HG02798 (cell line): ENCODE results near the gene RELL1.
A peak's percentile ranks its signal among the peaks of the same experiment; 100 is the strongest.

Experiments
- ATAC-seq: cut with Tn5 transposase; IDR thresholded peaks from one replicate; pipeline ENCODE4 v1.9.1; 2021; ENCODE audit warnings: mild to moderate bottlenecking; ENCODE audit not compliant: unreplicated experiment, poor library complexity

The RELL1 gene

GRCh38 chr4:37604461-37604860 lies 81.7 kb downstream of the RELL1 start:
- no peak for ATAC-seq

DNA sequence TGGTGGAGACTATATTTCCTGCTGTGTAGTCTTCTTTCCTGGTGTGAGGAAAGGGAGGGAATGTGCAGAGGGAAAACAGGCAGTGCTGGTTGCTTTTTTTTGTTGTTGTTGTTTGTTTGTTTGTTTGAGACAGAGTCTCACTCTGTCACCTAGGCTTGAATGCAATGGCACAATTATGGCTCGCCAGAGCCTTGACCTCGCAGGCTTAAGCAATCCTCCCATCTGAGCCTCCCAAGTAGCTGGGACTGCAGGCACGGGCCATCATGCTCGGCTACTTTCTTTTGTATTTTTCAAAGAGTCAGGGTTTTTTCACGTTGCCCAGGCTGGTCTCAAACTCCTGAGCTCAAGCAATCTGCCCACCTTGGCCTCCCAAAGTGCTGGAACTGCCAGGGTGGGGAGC lies 82.5 kb downstream of the RELL1 start:
- no peak for ATAC-seq

DNA sequence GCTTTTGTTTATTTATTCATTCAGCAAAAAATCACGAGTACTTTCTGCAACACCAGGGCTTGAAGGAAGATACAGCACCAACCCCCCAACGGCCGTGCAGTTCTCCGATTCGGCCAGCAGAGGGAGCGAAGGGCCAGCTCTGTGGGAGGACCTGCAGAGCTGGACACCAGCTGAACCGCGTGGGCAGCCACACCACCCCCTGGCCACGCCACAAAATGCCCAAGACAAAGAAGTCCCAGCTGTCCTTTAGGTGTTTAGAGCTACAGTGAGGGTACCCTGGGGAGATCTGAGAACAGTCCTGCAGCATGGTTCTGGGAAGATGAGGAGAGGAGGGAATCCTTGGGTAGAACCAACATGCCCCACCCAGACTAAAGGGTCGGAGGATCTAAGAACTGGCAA lies 83.1 kb downstream of the RELL1 start:
- peak; percentile 85 for ATAC-seq

GRCh38 chr4:37602454-37603069 lies 83.6 kb downstream of the RELL1 start:
- ATAC-seq, result no peak

GRCh38 chr4:37601531-37601930 lies 84.6 kb downstream of the RELL1 start:
- no peak for ATAC-seq

- no peak for ATAC-seq
Measured at GRCh38 chr4:37599092-37599790, 86.9 kb downstream of the RELL1 start.

GRCh38 chr4:37597034-37597433 lies 89.1 kb downstream of the RELL1 start:
- ATAC-seq, result no peak

DNA sequence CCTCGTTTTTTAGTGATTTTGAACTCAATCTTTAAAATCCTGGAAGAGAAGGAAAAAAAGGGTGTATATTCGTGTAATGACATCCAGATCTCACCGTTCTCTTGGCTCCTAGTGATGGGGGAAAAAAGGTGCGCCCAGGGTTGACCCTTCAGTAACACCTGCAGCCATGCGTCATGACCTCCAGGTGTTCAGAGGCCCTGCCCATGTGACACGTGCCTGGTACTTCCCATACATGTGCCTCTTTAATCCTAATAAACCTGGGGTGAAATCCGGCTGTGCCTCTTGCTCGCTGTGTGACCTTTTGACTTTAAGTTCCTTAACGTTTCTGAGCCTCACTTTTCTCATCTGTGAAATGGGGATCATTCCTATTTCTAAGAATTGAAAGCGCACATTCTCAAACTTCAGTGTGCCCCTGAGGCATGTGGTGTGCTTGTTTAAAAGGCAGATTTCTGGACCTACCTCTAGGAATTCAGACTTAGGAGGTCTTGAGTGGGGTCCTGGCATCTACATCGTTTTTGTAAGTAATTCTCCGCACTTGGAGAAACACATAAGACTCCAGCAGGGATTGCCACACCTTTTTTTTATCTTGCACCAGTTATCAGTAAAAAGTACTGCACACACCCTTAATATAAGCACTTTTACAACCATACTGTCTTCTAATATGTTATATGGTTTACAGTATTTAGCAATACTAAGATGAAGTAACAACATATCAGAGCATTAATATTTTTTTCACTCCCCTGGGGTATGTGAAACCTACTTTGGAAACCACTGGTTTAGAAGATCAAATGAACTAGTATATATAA lies 90.1 kb downstream of the RELL1 start:
- no peak for ATAC-seq

GRCh38 chr4:37594099-37594498 lies 92.1 kb downstream of the RELL1 start:
- ATAC-seq, result no peak

DNA sequence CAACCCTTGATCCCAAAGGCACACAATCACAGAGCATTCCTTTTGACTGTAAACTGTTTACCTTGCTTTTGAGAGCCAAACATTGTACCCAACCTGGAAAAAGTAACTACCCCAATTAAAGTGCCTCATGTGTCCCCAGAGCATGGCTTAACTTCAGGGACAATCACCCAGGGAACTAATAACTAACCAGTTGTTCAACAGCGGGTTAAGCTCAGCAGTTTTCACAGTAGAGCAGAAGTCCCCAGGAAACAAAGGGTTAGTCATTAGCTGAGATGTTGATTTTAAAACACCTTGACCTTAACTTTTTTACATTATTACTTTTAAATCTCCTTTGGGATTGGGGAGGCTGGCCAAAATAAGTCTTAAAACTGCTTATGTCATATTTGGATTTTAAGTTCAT lies 94.8 kb downstream of the RELL1 start:
- no peak for ATAC-seq

DNA sequence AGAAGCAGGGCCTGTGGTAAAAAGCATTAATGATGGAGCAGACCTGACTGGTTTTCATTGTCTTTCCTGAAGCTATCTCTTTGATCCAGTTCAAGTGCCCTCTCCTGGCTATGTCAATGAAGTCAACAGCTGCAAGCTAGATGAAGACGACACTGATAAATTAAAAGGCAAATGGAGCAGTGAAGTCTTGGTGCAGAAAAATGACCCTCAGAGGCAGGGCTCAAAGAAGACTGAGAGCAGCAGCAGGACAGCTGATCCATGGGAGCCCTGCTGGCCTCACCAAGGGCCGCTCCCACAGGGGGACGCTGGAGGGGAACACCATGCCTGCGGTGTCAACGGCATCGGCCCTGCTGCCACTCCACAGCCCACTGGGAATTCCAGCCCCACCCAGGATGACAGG lies 96.2 kb downstream of the RELL1 start:
- no peak for ATAC-seq

DNA sequence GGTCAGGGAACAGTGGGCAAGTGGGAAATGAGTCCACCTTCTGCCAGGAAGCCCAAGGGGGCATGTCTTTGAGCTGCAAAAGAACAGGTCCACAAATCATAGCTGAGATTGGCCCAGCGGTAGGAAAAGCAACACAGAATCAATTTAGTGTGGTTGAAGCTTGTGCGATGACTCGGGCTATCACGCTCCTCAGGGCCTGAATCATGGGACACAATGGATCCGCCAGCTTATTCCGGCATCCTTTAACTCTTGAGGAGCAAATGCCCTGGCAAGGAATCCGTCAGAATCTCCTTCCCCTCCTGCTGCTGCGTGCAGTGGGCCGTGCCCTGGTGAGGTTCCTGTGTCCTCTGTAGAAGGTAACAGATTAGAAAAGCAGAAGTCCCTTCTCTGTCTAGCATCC lies 98.0 kb downstream of the RELL1 start:
- ATAC-seq, result no peak

DNA sequence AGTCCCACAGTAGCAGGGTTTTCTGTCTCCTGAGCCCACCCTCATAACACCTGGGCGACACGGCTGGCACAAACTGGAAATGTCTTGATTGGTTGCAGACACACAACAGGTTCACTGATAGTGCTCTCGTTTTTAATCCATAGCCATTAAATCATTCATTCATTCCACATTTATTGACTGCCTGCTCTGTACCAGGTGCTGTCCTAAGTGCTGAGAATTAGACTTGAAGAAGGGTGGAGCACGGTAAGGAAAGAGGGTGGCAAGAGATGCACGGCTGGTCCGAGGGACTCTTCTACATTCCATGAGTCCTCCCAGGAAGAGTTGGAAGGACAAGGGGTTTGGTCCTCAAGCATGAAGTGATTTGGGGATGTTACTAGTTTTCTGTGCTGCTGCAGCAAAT lies 100.0 kb downstream of the RELL1 start:
- no peak for ATAC-seq

DNA sequence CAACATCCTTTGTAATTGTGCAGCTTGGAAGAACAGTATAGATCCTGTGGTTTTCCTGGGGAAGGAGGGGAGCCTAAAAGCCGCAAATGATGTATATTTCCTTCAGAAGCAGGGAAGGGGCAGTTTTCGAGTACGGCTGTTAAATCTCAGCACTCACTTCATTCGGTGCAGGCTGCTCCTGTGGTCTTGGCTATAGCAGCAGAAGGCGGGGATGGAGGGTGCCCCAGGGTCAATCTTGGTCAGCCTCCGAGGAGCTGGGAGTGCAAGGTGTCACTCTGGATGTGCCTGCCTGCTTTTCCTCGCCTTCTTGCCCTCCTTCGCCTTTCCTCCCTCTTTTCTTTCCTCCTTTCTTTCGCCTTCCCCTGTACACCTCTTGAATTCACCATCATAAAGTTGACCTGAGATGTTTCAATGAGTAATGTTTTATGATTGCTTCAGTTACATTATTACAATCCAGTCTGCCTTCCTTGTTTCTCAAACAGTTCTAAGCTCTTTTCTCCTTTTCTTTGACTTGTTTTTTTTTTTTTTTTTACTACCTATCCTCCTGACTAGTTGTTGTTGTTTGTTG lies 101.6 kb downstream of the RELL1 start:
- ATAC-seq, result no peak

DNA sequence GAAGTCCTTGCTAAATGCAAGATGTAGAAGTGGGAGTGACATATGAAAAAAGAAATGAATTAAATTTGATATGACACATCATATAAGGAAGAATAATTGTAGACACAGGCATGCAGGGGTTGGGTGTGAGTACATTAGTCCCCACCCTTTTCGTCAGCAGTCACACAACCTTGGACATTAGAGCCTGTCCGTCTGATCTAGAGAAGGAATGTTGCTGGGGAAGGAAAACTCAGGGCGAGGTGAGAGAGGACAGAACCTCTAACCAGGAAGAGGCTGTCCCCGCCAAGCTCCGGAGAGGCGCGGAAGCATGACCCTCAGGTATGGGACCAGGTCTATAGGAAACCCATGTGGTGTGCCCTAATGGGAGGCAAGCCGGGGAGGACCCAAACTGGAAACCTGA lies 102.1 kb downstream of the RELL1 start:
- no peak for ATAC-seq

GRCh38 chr4:37573566-37573965 lies 112.6 kb downstream of the RELL1 start:
- no peak for ATAC-seq

DNA sequence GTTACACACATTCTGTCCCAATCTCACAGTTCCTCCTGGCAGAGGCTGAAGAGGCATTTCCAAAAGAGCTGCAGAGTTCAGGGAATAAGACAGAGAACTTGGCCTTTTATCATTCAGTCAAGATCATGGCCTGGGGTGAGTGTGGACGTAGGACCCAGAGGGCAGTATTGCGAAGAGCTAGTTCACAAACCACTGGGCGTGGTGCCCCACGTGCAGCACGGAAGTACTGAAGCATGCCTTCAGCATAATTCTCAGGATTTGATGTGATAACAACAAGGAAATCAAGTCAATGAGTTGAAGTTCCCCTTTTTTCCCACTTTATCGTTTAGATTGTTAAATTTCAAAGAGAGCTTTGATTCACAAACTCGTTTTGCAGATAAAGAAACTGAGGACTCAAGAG lies 117.7 kb downstream of the RELL1 start:
- ATAC-seq, result no peak

GRCh38 chr4:37567836-37568235 lies 118.3 kb downstream of the RELL1 start:
- no peak for ATAC-seq

DNA sequence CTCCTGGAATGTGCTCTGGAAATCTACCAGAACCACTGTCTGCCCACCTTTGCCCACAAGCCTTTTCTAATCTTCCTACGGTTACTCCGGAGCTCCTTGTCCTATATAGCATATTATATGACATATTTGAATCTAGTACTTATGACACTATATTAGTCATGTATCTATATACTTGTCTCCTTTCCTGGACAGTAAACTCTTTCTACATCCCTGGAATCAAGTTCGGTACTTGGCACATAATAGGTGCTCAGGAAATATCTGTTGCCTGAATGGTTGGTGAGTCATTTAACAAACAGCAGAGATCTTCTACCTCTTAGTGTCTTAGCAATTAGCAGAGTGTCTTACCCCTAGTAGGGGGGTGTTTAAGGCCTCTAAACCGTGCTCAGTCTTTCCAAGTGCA lies 123.6 kb downstream of the RELL1 start:
- no peak for ATAC-seq

GRCh38 chr4:37561803-37562207 lies 124.4 kb downstream of the RELL1 start:
- peak; percentile 86 for ATAC-seq

DNA sequence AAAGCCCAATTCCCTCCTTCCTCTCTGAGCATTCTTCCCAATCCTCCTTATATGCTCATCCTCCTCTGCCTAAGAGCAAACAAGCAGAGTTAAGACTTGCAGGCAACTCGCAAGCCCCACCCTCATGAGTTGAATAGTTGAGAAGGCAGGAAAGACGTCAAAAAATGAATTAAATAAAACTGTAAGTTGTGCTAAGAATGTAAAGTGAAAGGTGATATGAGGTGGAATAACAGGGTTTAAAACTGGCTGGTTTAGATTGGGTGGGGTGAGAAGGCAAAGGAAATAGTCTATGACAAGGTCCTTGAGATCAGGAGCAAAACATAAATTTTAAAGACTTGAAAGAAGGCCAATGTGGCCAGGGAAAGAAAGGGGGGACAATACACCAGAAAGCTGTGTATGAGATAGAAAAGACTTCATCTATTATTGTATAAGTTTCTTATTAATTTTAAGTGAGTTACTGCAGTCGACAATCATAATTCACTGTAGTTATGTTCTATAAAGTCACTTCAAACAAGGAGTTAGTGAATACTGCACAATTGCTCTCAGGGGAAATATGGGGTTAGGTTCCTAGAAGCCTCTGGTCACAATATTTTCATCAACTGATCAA lies 124.9 kb downstream of the RELL1 start:
- ATAC-seq, result no peak
